ENCODE data around the gene AGXT. TPM values are rescaled to one million over a fixed set of nuclear protein-coding genes. Genes with fewer than 3 reads are reported as not detected.

The AGXT gene
- total RNA-seq, 1 experiment from 2014 or later: not detected

DNA sequence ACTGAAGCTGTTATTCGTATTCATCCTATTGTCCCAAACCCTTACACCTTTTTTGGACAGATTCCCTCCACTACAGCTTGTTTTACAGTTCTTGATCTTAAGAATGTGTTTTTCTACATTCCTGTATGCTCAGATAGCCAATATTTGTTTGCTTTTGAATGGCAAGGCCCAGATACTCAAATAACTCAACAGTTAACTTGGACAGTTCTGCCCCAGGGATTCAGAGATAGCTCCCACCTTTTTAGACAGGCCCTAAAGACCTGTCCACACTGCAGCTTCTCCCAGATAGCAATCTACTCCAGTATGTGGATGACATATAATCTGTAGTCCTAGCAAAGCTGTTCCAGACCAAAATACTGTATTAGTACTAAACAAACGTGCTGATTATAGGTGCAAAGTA is 7.1 kb upstream of the AGXT start:
- DNase-seq (ENCODE audit: low spot score): no peak
- in situ Hi-C loops (cut with HindIII; ENCODE audit: low sequenced_read_pairs): no loop called here

DNA sequence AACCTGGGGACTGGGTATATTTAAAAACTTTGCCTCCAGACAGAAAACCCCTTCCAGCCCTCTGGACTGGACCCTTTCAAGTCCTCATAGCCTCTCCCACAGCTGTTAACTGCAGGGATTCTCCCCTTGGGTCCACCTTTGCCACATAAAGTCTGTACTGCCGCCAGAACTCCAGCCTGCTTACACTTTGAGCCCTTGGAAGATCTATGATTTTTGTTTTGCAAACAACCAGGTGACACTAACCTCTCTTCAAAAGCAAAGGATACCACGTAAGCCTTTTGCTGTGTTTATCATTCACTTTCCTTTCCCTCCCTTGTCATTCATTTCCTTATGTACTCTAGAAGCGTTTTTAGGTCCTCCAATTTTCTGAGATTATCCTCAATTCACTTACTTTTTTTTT is 4.1 kb upstream of the AGXT start:
- no peak for DNase-seq (ENCODE audit: low spot score)
- in situ Hi-C loops (cut with HindIII; ENCODE audit: low sequenced_read_pairs): no loop called here

DNA sequence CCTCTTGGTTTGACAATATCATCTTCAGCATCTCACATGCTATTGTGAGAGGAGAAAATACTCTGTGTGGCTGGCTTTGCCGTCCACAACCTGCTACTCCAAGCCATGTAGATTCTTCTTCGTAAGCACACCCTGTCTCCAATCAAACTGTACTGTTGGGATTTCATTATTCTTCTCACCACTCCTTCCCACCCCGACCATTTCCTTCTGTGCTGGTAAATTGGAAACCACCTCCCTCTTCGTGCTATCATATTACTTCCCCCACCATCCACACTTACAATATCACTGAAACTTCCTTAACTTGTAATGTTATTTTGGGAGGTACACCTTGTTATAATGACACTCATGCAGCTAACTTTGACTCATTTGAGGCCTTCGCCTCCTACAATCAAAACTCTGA is 3.2 kb upstream of the AGXT start:
- in situ Hi-C loops (cut with HindIII; ENCODE audit: low sequenced_read_pairs): no loop called here

DNA sequence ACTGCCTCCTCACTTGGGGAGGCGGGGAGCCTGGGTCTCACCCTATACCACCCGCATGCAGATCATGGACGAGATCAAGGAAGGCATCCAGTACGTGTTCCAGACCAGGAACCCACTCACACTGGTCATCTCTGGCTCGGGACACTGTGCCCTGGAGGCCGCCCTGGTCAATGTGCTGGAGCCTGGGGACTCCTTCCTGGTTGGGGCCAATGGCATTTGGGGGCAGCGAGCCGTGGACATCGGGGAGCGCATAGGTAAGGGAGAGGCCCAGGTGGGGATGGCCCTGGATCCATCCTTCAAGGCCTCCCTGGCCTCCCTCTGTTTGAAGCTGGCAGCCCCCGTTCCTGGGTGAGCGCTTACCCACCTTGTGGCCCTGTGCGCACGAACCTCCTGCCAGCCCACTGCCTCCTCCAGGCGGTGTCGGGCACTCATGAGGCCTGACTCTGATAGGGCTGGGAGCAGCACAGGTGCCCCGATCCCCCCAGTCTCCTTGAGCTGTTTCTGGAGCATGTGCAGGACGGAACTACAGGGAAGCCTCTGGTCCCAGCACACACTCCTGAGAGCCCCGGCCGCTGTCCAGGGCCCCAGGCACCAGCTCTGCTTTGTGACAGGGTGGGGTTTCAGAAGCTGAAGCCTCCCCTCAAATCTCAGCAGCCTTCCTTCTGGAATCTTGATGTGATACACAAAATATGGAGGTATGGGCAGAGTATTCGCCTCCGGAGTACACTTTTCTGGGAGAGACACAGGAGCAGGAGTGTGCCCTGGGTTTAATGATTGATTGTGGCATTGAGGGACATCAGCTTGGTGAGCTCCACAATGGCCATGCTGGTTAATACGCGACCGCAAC is 708 bp downstream of the AGXT start:
- DNase-seq (ENCODE audit: low spot score): no peak
- in situ Hi-C loops (cut with HindIII; ENCODE audit: low sequenced_read_pairs): no loop called here

More for the DNA sequence above, 3.2 kb upstream of the AGXT start:
- DNase-seq (ENCODE audit: low spot score): no peak

DNA sequence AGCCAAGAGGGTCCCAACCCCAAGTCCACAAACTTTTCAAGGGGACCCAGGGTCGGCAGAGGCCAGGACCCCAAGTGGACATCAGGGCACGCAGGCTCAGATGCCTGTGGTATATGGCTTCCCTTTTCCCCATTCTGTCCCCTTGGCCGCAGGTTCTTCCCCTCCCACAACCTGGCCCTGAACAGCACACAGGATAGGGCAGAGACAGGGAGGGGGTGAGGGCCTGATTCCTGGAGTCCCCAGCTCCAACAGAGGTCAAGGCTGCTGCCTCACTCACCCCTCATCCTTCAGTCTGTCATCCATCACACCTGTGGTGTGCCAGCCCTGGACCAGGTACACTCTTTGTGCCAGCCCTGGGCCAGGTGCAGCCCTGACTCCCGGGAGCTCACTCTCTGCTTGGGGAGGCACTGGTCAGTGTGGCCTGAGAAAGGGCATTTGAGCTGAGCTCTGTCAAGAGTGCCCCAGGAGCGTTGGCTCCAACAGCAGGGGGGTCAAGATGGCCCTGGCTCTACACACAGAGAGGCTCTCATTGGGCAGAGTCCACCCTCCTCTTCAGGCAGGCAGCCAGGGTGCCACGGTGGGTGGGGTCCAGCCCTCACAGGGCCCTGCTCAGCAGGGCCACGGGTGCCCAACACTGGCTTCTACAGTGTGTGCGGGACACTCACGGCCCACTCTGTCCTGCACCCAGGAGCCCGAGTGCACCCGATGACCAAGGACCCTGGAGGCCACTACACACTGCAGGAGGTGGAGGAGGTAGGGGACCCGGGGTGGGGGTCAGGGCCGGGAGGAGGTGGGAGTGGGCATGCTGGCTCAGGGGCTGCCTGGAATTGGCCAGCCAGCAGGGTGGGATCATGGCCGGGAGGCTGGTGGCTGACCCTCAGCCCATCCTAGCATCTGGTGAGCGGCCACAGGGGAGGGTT is 1.6 kb downstream of the AGXT start:
- in situ Hi-C loops (cut with HindIII; ENCODE audit: low sequenced_read_pairs): no loop called here
- DNase-seq (ENCODE audit: low spot score): no peak

DNA sequence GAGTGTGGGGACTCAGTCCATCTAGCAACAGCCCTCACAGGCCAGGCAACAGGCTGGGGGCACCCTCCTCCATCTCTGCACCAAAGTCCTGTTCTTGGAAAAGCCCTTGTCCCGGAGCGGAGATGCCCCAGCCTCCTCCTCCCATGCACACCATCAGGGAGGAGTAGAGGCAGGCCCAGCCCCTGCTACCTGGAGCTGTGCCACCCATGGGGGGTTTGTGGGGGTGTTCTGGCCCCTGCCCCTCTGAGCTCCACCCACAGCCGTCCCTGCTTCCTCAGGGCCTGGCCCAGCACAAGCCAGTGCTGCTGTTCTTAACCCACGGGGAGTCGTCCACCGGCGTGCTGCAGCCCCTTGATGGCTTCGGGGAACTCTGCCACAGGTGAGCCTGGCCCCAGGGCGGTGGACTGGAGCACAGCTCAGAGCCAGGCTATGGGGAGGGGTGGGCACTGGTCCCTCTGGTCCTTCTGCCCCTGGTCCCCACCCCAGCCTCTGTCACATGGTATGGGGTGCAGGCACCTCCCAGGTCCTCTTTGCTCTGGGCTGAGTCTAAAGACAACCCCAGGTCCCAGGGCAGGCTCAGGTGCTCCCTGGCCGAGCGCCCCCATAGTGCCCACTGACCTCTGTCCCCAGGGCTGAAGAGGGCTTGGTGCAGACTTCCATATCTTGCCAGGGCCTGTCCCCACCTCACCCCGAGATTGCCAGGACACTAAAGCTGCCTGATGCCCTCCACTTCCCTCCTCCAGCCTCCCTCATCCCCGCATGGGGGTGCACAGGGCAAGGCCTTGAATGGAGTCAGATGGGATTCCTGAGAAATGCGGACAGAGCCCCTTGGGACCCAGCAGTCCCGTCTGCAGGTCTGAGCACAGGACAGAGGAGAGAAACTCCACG is 2.7 kb downstream of the AGXT start:
- in situ Hi-C loops (cut with HindIII; ENCODE audit: low sequenced_read_pairs): no loop called here
- DNase-seq (ENCODE audit: low spot score): no peak

DNA sequence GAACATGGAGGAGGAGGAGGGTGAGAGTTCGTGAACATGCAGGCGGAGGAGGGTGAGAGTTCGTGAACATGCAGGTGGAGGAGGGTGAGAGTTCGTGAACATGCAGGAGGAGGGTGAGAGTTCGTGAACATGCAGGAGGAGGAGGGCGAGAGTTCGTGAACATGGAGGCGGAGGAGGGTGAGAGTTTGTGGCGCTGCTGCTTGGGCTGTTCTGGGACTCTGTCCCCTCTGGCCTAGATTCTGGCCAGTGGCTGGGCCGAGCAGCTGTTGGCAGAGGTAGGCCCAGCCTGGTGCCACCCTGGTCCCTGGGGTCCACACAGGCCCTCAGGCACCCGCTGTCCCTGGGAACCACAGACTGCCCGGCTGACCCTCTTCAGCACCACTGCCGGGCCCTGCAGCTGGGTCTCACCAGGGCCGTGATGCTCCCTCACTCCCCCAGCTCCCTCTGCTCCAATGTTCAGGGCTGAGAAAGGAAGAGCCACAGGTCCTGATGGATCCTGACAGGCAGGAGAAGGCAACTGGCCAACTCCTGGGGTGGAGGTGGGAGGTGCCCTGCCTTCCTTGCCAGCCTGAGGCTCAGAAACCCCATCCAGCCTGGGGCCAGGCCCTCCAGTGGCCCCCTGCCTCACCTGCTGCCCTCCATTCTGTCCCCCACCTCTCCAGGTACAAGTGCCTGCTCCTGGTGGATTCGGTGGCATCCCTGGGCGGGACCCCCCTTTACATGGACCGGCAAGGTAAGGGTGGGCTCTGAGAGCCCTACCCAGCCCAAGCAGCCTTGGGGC is 3.9 kb downstream of the AGXT start:
- DNase-seq (ENCODE audit: low spot score): no peak
- in situ Hi-C loops (cut with HindIII; ENCODE audit: low sequenced_read_pairs): no loop called here

DNA sequence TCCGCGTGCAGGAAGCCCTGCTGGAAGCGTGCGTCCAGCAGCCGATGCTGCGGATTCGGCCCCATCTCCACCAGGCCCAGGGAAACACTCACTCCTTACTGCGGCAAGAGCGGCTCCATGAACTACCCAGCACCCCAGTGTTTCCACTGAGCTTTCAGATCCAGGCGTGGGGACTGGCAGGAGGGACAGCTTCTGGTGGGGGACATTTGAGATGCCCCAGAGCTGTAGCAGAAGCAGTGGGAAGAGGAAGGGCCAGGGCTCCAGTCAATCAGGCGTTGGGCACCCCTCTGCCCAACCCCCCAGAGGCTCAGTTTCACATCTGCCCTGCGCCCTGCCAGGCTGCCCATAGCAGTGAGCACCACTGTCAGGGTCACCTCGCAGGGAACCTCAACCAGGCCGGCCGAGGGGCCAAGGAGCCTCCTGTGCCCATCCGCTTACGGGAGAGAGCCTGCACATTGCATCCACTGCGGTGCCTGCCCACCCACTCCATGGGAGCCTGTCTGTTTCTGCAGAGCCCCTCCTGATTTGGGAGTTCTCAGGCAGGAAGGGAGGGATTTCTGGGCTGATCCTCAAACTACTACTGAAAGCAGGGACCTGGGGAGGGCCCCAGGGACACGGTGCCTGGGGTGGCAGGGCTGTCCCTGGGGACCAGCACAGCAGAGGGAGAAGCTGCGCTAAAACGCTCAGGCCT is 4.6 kb downstream of the AGXT start:
- in situ Hi-C loops (cut with HindIII; ENCODE audit: low sequenced_read_pairs): no loop called here
- DNase-seq (ENCODE audit: low spot score): no peak

DNA sequence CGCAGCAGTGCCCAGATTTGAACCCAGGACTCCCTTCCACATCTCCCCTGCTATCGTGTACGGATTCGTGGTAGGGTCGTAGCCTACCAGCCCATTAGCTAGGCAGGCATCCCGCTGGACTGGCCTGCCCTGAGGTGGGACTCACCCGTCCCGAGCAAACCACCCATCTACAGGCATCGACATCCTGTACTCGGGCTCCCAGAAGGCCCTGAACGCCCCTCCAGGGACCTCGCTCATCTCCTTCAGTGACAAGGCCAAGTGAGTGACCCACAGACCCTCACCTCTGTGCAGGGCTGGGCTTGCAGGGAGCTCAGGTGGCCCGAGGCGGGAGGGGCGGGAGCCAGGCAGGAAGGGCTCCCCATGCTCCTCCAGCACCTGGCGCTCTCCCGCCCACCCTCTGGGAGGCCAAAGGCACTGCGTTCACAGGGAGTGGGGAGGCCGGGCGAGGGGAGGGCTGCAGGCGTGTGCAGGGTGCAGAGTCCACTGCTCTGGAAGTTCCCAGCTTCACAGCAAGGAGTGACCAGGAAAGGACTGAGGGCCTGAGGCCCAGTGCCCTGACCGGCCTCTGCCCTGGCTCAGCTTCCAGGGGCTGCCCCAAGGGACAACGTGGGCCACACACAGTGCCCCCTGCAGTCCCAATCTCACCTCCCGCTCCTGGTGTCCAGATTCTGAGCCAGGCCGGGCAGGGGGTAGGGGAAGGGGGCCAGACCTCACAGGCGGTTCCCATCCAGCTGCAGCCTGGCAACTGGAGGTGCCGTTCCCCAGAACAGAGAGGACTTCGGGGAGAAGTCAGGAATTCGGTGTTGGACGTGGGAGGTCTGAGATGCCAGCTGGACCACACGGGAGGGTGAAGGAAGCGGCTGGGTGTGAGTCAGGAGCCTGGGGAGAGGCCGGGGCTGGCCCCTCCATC is 5.4 kb downstream of the AGXT start:
- no peak for DNase-seq (ENCODE audit: low spot score)
- in situ Hi-C loops (cut with HindIII; ENCODE audit: low sequenced_read_pairs): no loop called here

DNA sequence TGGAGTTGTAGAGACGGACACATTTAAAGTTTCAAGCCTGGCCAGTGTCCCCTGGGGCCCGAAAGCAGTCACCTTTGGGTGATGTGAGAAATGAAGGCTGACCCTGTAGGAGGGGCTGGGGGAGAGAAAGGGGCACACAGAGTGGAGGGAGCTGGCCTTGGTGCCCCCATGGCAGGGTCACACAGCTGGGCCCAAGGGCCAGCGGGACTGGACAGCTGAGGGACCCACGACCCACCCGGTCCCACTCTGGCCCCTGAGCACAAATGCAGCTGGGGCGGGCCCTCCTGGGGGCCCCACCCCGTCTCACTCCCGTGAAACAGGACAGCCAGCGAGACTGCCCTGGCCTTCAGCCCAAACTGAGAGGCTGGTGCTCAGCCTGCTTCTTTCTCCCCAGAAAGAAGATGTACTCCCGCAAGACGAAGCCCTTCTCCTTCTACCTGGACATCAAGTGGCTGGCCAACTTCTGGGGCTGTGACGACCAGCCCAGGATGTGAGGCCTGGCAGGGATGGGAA is 6.1 kb downstream of the AGXT start:
- DNase-seq (ENCODE audit: low spot score): no peak
- in situ Hi-C loops (cut with HindIII; ENCODE audit: low sequenced_read_pairs): no loop called here

DNA sequence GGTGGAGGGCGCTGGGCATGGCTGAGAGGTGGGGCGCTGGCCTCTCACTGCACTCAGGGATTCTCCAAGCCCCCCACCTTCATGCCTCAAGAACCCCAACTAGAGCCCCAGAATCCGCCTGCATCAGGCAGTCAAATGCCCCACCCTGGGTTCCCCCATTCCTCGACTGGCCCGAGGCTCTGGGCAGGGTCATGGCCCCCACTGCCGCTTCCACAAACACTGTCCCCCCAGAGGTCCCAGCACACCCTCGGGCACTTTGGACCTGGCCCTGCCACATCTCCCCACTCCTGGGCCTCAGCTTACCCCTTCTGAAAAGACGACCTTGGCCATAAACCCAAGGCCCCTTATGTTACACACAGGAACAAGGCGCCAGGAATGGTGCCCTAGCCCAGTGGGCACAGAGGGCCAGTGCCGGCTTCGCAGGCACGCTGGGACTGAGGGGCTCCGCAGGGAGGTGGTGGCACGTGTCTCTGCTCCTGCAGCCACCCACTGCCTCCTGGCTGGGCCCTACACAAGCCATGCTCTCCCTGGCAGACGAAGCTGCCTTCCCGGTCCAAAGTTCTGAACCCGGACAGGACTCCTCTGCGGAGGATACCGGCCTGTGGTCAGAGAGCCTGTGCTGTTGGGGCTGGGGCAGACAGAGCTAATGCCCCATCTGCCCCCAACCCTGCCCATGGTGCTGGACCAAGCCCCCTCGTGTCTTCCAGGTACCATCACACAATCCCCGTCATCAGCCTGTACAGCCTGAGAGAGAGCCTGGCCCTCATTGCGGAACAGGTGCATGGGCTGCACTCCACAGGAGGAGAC is 6.8 kb downstream of the AGXT start:
- DNase-seq (ENCODE audit: low spot score): no peak
- in situ Hi-C loops (cut with HindIII; ENCODE audit: low sequenced_read_pairs): no loop called here

DNA sequence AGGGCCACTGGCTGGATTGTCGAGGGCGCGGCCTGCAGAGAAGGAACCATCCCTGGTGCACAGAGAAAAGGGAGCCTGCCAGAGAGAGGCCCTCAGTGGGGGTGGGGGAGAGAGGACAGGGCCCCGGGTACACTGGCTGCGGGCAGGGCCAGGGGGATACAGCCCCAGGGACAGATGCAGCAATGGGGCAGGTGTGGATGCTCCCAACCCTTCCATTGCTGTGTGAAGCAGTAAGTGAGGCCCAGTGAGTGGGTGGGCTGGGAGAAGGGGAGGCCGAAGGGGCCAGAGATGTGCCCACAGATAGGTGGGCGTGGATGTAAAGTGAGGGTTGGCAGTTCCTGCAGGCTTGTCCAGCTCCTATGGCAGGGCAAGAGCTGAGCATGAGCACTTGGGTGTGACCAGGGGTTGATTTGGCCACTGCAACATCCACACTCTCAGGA is 7.4 kb downstream of the AGXT start:
- in situ Hi-C loops (cut with HindIII; ENCODE audit: low sequenced_read_pairs): no loop called here

DNA sequence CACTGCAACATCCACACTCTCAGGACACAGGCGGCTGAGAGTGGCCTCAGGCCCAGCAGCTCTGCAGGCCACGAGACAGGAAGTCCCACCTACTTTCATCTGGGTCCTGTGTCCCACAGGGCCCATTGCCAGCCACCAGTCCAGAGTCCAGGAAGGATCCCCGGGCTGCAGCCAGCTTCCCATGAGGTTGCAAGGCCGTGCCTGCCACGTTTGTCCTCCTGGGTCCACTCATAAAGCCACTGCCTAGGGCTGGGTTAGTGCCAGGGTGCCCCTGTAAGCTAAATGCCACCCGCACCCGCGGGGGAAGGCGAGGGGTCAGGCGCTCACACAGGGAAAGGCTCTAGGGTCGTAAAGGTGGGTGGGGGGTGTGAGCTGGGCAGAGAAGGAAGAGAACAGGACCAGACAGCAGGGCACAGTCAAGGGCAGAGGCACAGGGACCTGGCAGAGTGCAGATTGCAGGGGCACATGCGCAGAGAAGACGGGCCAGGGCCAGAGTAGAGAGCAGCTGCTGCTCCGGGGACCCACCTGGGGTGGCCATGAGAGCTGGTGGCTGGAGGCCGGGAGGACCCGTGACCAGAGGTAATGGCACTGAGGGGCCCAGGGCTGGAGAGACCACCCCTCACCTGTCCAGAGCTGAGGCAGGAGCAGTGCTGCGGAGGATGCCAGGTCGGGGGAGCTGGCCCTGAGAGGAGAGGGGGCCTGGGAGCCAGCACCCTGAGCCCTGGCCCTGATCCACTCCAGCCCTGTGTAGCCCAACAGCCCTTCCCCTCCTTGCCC is 8.0 kb downstream of the AGXT start:
- in situ Hi-C loops (cut with HindIII; ENCODE audit: low sequenced_read_pairs): no loop called here
- DNase-seq (ENCODE audit: low spot score): no peak

More for the DNA sequence above, 7.4 kb downstream of the AGXT start:
- DNase-seq (ENCODE audit: low spot score): no peak

DNA sequence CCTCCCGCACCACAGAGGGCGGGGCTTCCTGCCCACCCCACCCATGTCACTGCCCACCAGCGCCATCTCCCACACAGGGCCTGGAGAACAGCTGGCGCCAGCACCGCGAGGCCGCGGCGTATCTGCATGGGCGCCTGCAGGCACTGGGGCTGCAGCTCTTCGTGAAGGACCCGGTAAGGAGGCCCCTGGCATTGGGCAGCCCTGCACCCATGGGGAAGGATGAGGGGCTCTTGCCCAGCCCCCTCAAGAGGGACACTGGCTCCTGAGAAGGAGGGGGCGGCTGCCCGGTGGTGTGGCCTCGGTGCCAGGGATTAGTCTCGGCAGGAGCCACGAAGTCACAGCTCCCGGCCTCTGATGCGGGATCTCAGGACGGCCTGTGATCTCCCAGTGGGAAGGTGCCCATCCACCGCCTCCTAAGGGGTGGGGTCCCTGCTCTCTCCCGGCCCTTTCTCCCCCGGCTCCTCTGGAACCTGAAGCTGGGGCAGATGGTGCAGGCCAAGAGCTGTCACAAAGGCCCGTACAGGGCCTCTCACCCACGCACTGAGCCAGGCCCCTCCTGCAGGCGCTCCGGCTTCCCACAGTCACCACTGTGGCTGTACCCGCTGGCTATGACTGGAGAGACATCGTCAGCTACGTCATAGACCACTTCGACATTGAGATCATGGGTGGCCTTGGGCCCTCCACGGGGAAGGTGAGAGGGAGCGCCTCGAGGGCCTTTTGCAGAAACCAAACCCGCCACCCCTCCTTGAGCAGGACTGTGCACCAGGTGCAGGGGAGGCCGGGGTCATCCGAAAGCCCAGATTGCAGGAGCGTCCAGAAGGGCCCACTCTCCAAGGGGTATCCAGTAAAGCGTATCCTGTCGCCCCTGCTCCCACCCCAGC is 9.1 kb downstream of the AGXT start:
- in situ Hi-C loops (cut with HindIII; ENCODE audit: low sequenced_read_pairs): no loop called here
- no peak for DNase-seq (ENCODE audit: low spot score)

All from G401 (cell line).